Panc1 (cell line): ENCODE measurements around the gene P3R3URF. TPM values are rescaled to one million over a fixed set of nuclear protein-coding genes. Genes with fewer than 3 reads are reported as not detected.

Experiments
- ATAC-seq: fragments of 200-7000 bp; cut with Tn5 transposase; 2 replicates; pipeline ENCODE4 v1.9.1; 2020; ENCODE audit warnings: mild to moderate bottlenecking, moderate library complexity
- BruUV-seq: library from RNA; stranded (reverse); fragments of 400-500 nt; replicated peaks from 2 replicates; lab custom pipeline; 2021; lab: Mats Ljungman, UMichigan
- CTCF ChIA-PET: fragments of 300-600 bp; sonication (Branson Sonifier 250); formaldehyde crosslinking; loops from one replicate; lab custom pipeline; 2022; ENCODE audit warnings: antibody characterized with exemption; lab: Charles Lee
- POLR2A ChIA-PET: fragments of 300-600 bp; sonication (Branson Sonifier 250); formaldehyde crosslinking; loops from one replicate; lab custom pipeline; 2022; ENCODE audit warnings: antibody characterized with exemption; lab: Charles Lee
- DNase-seq: peaks from one replicate; pipeline ENCODE4 v3.0.0-alpha.2; 2010; ENCODE audit warnings: low read depth, low spot score
- H3K27ac ChIP-seq: 2 replicates; pipeline ENCODE4 v1.5.1; 2011; ENCODE audit warnings: mild to moderate bottlenecking, low read length, inconsistent platforms
- H3K27me3 ChIP-seq: fragments of 200-500 bp; sonication (Bioruptor generic); 2 replicates; pipeline ENCODE4 v1.6.0; 2014; ENCODE audit warnings: low read length, inconsistent platforms; ENCODE audit not compliant: control insufficient read depth, insufficient read depth
- H3K36me3 ChIP-seq: fragments of 200-500 bp; sonication (Bioruptor generic); 2 replicates; pipeline ENCODE4 v1.5.1; 2014; ENCODE audit warnings: inconsistent platforms, mild to moderate bottlenecking, low read length, moderate library complexity; ENCODE audit not compliant: control insufficient read depth, insufficient read depth
- H3K4me1 ChIP-seq: 2 replicates; pipeline ENCODE4 v1.5.1; 2011; ENCODE audit warnings: inconsistent platforms, mild to moderate bottlenecking, low read length, moderate library complexity; ENCODE audit not compliant: control insufficient read depth, insufficient read depth
- H3K4me3 ChIP-seq, 2 experiments: 2 replicates each; pipeline ENCODE4 v1.5.1; 2011 to 2012; ENCODE audit warnings: low read depth in 2 of 2, low read length in 2 of 2, mild to moderate bottlenecking in 2 of 2, inconsistent platforms in 1 of 2, moderate library complexity in 1 of 2
- H3K9me3 ChIP-seq: fragments of 200-500 bp; sonication (Bioruptor generic); 2 replicates; pipeline ENCODE4 v1.5.1; 2014; ENCODE audit warnings: low read depth, mild to moderate bottlenecking, inconsistent platforms, low read length, moderate library complexity; ENCODE audit not compliant: control insufficient read depth, insufficient read depth
- POLR2AphosphoS5 ChIP-seq: IDR thresholded peaks from 2 replicates; pipeline ENCODE4 v1.6.1; 2012; ENCODE audit warnings: mild to moderate bottlenecking, low read depth, low read length, moderate library complexity
- SIN3A ChIP-seq: IDR thresholded peaks from 2 replicates; pipeline ENCODE4 v1.6.1; 2012; ENCODE audit warnings: low read depth, mild to moderate bottlenecking, low read length, moderate library complexity, borderline replicate concordance; ENCODE audit not compliant: insufficient read depth
- TCF7L2 ChIP-seq: IDR thresholded peaks from 2 replicates; pipeline ENCODE4 v1.6.1; 2011; ENCODE audit warnings: mild to moderate bottlenecking, low read depth, low read length, inconsistent platforms
- in situ Hi-C: cut with HindIII; loops from 2 replicates; pipeline ENCODE4 v1.10.0; 2016; ENCODE audit warnings: low sequenced_read_pairs, low pct_unique_long_range_greater_than_20kb
- intact Hi-C: fragments of 100-400 bp; cut with micrococcal nuclease; formaldehyde crosslinking; loops from one replicate; pipeline ENCODE4 v1.10.0; 2022; ENCODE audit not compliant: unreplicated experiment
- total RNA-seq: library from RNA; stranded (reverse); gene quantifications from one replicate; pipeline ENCODE4 v1.2.1, GENCODE V29; 2021; ENCODE audit not compliant: unreplicated experiment
- TF ChIP-seq, protein P1 (sequence below), 2 experiments: IDR thresholded peaks; 2 replicates each; pipeline ENCODE4 v1.6.1; 2011 to 2012; ENCODE audit warnings: low read depth in 2 of 2, control low read depth in 1 of 2, low read length in 1 of 2, mild to moderate bottlenecking in 1 of 2, moderate library complexity in 1 of 2; ENCODE audit not compliant: insufficient read depth in 1 of 2
- TF ChIP-seq, protein P2 (sequence below): fragments of 450-650 bp; IDR thresholded peaks from 2 replicates; pipeline ENCODE4 v1.5.1; 2017; ENCODE audit warnings: mild to moderate bottlenecking

P3R3URF gene
- total RNA-seq, 1 experiment from 2014 or later: not detected

DNA sequence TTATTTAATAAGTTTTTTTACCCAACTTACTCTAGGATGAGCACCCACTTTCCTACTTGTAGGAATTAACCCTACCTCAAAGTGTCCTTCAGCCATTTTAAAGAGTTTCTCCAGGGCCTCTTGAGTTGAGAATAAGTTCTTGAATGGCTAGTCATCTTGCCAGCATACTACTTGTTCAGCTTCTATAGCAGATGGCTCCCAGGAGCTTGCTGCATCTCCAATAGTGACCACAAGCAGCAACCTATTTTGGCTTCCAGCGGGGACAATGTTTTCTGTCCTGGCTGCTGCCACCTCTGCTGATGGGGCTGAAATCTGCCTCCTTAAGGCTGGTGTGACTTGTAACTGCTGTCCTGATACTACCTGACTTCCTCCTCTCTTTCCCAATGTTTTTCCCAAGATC, 23.1 kb downstream of the P3R3URF start:
- BruUV-seq: no TSS peak

DNA sequence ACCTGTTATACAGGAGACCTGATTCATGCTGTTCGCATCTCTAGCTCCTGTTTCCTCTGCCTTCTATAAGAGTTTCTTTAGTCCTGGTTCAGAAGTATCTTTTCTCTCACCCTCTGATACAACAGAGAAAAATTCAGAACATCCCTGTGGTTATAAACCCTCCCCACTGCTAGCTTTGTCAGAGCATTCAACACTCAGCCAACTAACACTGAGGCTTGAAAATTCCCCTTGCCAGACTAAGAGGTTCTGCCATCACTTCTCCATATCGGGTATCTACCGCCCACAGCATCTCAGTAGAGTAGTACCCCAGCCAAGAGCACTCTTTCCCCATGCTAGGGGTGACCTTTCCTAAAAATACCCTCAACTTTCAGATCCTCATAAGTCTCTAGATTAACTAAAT, 24.3 kb downstream of the P3R3URF start:
- Histone ChIP-seq H3K4me3 (no peak overlapping the region), H3K27me3 (no peaks in the 10 kb centered on the region), H3K36me3 (no peaks in the 10 kb centered on the region), H3K27ac (no peak overlapping the region), H3K4me1 (no peaks in the 10 kb centered on the region), H3K9me3 (no peaks in the 10 kb centered on the region)
- ChIA-PET POLR2A (no interaction called here), CTCF (no interaction called here)
- in situ Hi-C loops: no loop called here
- DNase-seq (no peak), ATAC-seq (no peak)
- no TSS peak for BruUV-seq
- intact Hi-C loops: no loop called here
- TF ChIP-seq POLR2AphosphoS5: no peak
- no peak for TF ChIP-seq SIN3A
- no peak for TF ChIP-seq TCF7L2

More for the DNA sequence above, 23.1 kb downstream of the P3R3URF start:
- TF ChIP-seq POLR2AphosphoS5 (no peak), TCF7L2 (no peak), SIN3A (no peak)
- TF ChIP-seq, protein P1, sequence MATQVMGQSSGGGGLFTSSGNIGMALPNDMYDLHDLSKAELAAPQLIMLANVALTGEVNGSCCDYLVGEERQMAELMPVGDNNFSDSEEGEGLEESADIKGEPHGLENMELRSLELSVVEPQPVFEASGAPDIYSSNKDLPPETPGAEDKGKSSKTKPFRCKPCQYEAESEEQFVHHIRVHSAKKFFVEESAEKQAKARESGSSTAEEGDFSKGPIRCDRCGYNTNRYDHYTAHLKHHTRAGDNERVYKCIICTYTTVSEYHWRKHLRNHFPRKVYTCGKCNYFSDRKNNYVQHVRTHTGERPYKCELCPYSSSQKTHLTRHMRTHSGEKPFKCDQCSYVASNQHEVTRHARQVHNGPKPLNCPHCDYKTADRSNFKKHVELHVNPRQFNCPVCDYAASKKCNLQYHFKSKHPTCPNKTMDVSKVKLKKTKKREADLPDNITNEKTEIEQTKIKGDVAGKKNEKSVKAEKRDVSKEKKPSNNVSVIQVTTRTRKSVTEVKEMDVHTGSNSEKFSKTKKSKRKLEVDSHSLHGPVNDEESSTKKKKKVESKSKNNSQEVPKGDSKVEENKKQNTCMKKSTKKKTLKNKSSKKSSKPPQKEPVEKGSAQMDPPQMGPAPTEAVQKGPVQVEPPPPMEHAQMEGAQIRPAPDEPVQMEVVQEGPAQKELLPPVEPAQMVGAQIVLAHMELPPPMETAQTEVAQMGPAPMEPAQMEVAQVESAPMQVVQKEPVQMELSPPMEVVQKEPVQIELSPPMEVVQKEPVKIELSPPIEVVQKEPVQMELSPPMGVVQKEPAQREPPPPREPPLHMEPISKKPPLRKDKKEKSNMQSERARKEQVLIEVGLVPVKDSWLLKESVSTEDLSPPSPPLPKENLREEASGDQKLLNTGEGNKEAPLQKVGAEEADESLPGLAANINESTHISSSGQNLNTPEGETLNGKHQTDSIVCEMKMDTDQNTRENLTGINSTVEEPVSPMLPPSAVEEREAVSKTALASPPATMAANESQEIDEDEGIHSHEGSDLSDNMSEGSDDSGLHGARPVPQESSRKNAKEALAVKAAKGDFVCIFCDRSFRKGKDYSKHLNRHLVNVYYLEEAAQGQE (IDR thresholded peaks at IDR 0.05; ENCODE audit: insufficient read depth in 1 of 2, low read depth in 2 of 2, low read length in 1 of 2): no peak
- TF ChIP-seq, protein P2, sequence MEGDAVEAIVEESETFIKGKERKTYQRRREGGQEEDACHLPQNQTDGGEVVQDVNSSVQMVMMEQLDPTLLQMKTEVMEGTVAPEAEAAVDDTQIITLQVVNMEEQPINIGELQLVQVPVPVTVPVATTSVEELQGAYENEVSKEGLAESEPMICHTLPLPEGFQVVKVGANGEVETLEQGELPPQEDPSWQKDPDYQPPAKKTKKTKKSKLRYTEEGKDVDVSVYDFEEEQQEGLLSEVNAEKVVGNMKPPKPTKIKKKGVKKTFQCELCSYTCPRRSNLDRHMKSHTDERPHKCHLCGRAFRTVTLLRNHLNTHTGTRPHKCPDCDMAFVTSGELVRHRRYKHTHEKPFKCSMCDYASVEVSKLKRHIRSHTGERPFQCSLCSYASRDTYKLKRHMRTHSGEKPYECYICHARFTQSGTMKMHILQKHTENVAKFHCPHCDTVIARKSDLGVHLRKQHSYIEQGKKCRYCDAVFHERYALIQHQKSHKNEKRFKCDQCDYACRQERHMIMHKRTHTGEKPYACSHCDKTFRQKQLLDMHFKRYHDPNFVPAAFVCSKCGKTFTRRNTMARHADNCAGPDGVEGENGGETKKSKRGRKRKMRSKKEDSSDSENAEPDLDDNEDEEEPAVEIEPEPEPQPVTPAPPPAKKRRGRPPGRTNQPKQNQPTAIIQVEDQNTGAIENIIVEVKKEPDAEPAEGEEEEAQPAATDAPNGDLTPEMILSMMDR: no peak
- ATAC-seq (no peak), DNase-seq (no peak)
- POLR2A ChIA-PET: no interaction called here
- Histone ChIP-seq H3K36me3 (no peaks in the 10 kb centered on the region), H3K4me1 (no peaks in the 10 kb centered on the region), H3K27ac (no peak overlapping the region), H3K27me3 (no peaks in the 10 kb centered on the region), H3K9me3 (no peaks in the 10 kb centered on the region), H3K4me3 (no peak overlapping the region)
- CTCF ChIA-PET: no interaction called here
- intact Hi-C loops (no loop called here), in situ Hi-C loops (no loop called here)

DNA sequence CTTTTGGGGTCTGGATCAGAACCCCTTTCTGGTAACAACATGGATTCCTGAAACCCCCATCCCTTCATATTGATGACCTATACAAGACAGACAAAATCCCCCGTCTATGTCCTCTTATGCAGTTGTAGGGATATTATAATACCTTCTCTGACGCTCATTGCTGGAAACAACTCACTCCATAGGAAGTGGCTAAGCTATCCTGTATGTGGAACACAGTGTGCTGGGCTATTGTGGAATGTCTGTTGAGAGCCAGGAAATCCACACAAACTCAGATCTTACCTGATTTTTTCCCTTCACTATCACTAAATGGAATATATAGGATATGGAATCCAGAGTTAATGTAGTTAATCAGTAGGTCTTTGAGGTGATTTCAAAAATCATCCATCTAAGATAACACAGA, 26.2 kb downstream of the P3R3URF start:
- Histone ChIP-seq H3K27ac (no peak overlapping the region), H3K4me3 (no peak overlapping the region), H3K9me3 (no peaks in the 10 kb centered on the region), H3K4me1 (no peaks in the 10 kb centered on the region), H3K27me3 (no peaks in the 10 kb centered on the region), H3K36me3 (no peaks in the 10 kb centered on the region)
- DNase-seq: no peak
- in situ Hi-C loops: no loop called here
- intact Hi-C loops: no loop called here
- BruUV-seq: no TSS peak
- CTCF ChIA-PET: no interaction called here
- POLR2A ChIA-PET: no interaction called here
- TF ChIP-seq TCF7L2 (no peak), POLR2AphosphoS5 (no peak)
- no peak for ATAC-seq
